Superior temporal gyrus (tissue), 1 donor: ENCODE data around the gene VAC14.

ENCODE experiments used
- DNase-seq: peaks from one replicate; pipeline ENCODE4 v3.0.0-alpha.2; 2016; ENCODE audit errors: extremely low spot score

The VAC14 gene

DNA sequence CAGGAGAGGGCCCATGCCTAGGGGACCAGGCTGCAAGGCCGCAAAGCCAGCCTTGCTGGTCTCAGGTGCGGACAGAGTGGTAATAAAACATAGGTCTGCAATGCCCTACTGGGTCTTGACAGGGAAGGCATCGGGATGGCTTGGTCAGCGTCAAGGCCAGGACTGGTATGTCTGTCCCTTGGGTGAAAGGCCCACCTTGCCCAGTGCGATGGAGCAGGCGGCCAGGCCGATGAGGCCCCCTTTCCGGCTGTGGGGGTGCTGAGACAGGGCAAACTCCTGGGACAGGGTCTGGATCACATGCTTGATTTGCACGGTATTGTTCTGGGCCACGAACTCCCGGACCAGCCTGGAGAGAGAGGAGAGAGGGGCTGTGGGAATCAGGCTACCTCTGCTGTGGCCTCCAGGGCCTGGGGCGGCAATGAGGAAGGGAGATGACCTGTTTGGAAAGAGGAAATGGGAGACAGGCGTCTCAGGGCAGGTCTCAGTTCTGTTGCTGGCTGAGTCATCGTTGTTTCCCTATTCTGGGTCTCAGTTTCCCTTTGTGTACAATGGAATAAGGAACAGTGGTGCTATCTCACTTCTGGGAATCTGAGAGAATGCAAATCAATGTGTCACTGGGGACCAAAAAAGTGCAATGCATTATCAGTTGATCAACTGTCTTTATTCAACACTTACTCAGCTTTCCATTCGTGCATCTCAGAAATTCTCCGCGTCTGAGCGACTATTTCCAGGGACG lies 14.8 kb downstream of the VAC14 start:
- no peak for DNase-seq

DNA sequence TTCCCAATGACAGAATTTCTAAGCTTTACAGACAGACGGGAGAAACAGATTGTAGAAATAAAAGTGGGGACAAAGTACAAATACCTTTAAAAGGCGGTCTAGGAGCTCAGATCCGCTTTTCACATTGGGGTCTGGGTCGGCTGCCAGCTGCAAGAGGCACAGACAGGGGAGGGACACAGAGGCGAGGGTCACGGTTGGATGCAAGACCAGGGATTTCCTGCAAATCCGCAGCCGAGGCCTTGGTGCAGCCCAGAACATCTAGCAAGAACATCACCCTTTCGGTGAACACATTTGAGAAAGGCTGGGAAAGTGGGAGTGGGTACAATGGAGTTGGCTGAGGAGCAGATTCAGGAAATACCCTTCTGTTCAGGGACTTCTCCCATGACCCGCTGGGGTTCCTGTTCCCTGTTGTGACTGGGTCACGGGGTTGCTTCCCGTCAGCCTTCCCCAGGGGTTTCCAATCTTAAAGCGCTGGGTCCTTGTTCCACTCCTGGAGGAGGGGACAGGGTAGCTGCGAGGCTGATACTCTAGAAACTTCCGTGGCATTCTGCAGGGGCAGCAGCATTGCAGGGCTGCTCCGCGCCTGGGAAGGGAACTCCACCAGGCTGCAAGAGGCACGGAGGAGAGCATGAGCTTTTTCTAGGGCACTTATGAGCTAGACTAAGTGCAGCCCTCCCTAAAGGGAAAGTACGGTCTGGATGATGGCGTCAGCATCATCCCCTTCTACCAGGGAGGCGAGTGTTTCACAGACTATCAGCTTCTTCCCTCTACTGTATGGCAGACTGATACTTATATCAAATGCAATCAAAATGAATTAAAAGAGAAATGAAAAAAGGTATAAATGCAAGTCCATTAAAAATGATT lies 16.0 kb downstream of the VAC14 start:
- DNase-seq, result no peak

DNA sequence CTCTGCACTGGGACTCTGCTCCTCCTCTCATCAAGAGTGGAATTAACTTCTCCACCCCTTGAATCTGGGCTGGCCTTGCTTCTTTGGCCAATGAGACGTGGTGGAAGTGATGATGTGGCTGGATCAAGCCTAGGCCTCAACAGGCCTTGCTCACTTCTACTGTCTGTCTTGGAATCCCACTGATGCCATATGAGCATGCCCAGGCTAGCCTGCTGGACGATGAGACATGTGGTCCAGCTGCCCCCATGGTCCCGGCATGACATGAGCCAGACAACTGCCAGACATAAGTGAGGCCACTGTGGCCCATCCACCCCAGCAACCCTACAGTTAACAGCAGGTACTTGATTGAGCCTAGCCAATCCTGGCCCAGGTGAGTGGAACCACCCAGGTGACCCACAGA lies 18.7 kb downstream of the VAC14 start:
- DNase-seq, result no peak

DNA sequence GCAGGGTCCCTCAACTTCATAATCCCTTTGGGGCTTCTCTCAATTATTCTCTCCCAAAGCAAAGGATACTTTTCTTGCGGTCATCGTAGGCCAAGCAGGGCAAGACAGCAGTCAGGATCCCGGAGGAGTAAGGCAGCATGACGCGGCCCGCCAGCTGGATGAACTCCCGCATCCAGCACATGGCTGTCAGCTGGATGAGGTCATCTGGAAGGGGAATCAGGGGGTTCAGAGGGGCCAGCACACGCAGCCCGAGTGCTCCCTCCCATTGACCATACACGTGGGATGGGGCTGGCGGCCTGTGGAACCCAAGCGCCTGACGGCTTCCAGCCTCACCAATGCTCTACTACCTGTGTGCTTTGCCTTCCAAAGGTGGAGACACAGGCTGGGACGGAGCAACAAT lies 19.2 kb downstream of the VAC14 start:
- DNase-seq, result no peak

DNA sequence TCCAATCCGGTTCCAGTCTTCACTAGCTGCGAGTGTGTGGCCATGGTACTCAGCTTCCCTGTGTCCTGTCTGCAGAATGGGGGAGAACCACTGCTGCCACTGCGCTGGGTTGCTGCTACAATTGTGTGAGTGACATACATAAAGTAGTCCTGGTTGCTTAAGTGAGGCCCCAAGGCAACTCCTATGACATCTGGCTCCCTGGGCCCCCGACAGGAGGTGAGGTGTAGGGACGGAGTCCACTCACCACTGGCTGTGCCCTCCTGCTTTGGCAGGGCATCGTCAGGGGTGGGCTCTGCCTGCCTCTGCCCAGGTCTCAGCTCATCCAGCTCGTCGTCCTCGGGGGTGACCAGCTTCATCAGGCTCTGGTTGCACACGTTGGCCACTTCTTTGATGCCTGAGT lies 20.4 kb downstream of the VAC14 start:
- no peak for DNase-seq

DNA sequence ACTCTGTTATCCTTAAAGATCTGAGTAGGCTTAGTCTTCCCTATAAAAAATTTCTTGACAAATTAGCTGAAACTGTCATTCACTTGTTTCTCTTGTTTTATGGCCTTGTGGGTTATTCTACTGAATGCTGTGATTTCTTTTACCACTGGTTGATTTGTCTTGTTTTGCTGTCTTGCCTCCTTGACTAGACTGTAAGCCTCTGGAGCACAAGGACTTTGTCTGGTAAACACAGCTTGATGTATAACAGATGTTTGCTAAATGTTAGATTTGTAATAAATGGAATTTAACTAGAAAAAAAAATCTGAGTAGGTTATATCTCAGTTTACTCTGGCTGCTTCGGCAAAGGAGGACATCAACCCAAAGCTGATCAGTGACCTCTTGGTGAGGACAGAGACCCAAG lies 21.6 kb downstream of the VAC14 start:
- DNase-seq, result no peak

DNA sequence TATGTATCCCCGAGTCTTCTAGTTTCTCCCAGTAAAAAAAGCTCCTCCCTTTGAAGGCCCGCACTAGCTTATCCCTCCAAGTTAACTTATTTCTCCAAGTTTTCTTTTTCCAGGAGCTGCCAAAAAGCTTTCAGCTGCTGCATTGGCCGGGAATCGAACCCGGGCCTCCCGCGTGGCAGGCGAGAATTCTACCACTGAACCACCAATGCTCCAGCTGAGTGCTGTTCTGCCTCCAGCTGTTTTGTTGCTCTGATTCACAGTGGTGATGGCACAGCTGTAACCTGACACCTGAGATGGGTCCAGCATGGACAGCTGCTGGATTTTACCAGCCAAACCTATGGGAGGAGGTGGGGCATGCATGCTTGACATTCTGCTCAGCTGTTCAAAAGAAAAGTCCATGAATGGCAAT lies 22.1 kb downstream of the VAC14 start:
- DNase-seq, result peak; percentile 42

DNA sequence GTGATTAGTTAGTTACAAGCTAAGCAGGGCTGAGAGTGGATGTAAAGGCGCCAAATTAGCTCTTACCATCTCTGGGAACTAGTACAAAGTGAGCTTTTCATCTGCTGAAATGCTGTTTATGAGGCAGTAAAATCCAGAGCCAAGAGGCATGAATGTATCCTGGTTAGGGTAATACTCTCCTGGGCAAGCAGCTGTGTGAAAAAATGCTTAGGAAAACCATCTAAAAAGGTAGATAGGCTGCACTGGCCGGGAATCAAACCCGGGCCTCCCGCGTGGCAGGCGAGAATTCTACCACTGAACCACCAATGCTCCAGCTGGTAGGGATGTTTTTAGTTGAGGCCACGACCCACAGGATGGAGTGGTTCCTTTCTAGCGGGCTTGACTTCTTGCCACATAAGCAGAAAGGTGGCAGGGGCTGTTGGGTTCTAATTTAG lies 23.0 kb downstream of the VAC14 start:
- no peak for DNase-seq

DNA sequence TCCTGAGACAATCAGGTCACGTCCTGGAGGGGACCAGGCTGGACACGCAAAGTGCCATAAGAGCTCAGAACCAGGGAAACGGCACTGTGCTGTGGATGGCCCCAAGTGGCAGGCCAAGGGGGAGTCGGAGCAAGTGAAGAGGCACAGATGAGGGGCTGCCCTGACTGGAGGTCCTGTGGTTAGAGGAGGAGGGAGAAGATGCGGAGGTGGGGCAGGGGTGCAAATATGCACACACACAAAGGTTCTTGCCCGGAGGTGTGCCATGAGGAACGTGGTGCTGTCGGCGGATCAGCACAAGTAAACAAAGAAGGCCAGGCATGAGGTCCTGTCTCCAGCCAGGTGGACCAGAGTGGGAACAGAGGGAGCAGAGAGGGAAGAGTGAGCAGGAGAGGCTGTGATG lies 23.5 kb downstream of the VAC14 start:
- no peak for DNase-seq

DNA sequence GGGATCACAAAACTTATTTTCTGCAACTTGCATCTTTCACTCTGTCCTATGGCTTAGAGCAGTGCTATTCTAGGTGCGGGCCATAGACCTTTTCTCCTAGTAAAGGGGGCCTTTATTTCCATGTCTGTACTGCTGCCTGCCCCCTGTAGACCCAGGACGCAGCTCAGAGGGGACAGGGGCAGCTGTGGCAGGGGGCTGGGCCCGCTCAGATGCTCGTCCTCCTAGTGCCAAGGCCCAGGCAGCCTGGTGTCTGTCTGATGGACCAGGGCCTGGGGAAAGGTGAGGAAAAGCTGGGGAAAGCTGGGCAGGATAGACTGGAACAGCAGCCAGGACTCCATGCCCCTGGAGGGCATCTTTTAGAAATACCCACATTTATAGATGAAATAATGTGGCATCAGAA lies 25.6 kb downstream of the VAC14 start:
- no peak for DNase-seq

DNA sequence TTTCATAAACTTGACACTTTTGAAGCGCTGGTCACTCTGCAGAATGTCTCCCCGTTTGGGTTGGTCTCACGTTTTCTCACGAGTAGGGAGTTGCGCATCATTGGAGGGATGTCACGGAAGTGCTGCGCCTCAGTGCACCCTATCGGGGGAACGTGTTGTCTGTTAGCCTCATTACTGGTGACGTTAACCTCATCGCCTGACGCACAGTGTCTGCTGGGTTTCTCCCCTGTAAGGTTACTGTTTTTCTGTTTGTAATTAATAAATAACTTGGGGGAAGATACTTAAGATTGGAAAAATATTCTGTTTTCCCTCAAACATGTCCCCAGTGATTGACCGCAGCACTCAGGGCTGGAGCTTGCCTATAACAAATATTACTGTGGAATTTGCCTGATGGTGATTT lies 26.7 kb downstream of the VAC14 start:
- no peak for DNase-seq

DNA sequence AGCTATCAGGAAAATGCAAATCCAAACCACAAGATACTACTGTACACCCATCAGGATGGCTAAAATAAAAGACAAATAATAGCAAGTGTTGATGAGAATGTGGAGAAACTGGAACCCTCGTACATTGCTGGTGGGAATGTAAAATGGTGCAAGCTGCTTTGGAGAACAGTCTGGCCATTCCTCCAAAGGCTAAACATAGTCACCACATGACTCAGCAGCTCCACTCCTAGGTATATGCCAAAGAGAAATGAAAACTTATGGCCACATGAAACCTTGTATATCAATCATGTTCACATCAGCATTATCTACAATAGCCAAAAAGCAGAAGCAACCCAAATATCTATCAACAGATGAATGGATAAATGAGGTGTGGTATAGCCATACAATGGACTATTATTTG lies 28.5 kb downstream of the VAC14 start:
- no peak for DNase-seq

DNA sequence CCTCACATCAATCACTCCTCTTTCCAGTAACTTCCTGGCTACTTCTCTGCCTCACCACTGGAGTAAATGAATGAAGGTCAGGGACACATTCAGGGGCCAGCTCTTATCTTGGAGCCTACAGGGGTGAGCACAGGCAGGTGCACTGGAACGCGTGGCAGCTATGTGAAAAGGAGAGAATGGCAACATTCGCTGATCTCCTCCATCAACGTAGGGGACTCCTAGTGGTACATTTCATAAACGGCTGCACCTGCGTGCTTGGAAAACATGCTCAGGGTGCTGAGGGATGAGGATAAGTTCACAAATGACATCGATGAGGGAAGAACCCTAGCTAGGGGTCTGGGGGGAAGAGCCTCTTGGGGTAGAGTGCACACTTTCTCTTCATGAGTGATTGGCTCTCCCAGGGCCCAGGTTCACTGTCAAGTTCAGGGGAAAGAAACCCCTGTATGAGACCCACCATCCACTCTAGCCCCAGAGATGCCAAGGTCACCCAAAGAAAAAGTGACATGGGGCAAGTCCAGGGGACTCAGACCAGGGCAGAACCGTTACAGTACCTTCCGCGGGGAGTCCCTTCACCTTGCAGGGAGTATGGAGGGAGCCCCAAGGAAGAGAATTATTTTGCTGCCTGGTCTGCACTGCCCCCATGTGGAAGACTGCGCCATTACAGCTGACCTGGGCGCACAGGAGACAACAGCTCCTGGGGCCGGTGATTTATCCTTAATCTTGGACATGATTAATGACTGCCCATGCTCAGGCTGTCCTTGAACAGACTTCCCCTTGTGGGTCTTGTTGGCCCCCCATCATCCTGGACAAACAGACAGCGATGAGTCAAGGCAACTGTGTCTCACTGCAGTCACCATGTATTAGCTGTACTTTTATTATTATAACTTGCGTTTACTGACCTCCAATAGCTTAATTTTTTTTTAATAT lies 30.1 kb downstream of the VAC14 start:
- DNase-seq, result peak; percentile 79

DNA sequence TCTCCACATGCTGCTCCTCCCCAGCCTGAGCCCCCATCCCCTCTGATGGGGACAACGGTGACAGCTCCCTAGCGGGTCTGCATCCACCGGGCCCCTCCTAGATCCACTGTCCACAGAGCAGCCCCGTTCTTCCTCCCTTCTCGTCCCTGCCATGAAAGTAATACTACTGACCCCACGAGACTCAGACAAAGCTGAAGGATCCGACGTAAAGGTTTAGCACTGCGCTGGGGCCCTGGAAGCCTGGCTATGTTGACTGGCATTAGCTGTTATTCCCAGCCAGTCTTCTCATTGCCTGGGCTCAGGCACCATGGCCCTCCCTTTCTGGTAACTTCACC lies 30.7 kb downstream of the VAC14 start:
- no peak for DNase-seq

DNA sequence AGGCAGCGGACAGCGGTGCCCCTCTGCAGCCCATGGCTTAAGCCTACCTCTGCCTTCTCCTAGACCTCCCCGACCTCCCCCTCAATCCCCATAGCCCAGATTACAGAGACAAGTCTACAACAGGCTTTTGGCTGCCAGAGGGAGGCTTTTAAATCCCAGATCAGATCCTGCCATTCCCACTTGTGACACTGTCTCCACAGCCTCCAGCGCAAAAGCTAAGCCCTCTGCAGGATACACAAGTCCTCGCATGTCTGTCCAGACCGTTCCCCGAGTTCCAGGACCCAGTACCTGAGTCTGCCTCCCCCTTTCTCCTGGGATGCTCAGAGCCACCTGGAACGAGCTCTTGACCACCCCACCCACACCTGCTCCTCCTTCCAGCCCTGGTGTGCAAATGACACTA lies 31.2 kb downstream of the VAC14 start:
- no peak for DNase-seq

DNA sequence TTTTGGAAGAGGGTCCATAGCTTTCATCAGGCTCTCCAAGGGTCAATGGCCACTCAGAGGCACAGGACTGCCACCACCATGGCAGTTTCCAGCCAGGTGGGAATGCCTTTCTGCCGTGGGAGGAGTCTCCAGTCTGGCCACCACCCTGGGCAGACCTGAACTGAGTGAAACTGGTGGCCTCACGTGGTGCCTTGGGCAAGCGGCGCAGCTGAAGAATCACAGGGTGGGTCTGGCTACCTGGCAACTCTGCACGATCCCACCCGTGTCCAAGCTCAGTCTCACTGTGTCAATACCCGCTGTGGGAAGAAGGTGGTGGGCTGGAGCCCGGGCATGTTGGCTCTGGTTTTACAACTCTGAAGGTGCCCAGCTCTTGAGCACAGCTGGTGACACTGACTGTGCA lies 31.8 kb downstream of the VAC14 start:
- no peak for DNase-seq

DNA sequence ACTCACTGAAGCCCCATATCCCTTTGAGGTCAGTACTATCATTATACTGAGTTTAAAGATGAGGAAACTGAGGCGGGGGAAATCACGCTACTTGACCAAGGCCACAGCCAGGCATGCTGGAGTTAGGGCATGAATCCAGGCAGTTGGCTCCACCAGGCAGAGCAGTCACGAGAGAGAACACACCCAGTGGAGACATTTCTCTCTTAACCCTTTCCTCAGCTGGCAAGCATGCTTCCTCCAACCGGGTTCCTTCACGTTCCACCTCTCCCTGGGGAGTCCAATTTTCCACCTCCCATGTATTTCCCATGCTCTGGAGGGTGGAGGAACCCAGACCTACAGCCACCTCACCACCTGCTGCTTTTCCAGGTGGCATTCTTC lies 32.8 kb downstream of the VAC14 start:
- DNase-seq, result no peak

DNA sequence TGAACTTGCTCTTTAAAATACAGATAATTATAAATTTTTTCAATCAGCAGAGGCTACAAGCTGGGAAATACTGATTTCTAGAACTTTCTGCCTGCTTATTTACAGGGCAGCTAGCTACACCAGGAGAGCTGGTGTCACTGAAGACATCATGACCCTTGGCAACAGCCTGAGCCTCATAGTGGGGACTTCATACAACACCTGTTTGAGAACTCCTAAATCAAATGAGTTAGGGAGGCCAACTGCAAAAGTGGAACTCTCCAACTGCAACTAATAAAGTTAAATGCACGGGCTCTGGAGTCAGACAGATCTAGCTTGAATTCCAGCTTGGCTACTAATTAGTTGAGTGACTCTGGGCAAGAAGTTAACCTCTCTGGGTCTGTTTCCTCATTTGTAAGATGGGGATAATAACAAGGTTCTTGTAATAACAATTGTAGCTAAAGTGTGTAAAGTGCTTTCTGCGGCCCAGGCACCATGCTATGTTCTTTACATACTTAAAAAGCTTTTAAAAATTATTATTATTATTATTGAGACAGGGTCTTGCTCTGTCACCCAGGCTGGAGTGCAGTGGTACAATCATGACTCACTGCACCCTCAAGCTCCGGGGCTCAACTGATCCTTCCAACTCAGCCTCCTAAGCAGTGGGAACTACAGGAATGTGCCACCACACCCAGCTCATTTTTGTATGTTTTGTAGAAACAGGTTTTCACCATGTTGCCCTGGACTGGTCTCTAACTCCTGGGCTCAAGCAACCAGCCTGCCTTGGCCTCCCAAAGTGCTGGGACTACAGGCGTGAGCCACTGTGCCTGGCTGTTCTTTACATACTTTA lies 33.4 kb downstream of the VAC14 start:
- no peak for DNase-seq

DNA sequence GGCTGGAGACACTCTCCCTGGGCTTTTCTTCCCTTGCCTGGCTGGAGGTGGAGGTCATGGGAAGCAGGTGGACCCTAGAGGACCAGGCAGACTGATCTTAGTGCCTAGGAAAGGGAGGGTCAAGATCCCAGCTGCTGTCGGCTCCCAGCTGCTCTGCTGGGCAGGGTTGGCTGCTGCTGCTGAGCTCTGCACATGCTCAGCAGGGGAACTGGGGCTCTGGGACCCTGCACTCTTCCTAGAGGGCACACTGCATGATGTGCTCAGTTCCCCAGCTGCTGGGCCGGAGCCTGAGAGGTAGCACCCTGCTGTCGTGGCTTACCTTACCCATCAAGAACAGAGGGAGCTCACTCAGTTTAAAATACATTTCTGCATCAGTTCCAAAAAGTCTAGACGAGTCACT lies 34.3 kb downstream of the VAC14 start:
- DNase-seq, result no peak

DNA sequence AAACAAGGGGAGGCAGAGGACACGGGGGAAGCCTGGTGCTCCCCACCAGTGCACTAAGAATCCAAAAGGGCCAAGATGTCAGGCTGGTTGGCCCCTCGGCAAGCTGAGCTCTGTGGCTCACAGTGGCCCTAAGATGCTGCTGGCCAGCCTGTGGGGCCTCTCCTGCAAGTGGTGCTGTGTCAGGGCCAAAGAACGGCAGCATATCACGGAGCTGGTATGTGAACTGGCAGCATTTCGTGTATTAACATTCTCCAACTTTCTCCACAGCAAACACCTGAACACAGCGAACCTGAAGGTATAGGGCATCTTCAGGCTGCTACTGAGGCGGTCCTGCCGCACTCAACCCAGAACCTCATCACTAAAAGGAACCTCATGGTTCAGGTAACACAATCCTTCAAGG lies 34.8 kb downstream of the VAC14 start:
- no peak for DNase-seq

DNA sequence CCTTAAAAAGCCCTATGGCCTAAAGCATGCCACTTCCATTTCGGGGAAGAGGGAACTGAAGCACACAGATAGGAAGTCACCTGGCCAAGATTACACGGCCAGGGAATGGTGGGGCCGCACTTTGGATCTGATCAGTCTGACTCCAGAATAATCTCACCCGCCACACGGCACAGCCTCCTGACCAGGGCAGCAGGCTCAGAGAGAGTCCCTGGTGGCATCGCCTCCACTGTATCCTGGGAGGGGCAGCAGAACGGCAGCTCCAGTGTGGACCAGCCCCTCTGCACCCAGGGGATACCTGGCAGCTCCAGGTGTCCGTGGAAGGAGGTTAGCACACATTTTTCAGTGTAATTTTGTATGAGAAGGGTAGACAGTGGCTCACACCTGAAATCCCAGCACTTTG lies 35.5 kb downstream of the VAC14 start:
- no peak for DNase-seq

DNA sequence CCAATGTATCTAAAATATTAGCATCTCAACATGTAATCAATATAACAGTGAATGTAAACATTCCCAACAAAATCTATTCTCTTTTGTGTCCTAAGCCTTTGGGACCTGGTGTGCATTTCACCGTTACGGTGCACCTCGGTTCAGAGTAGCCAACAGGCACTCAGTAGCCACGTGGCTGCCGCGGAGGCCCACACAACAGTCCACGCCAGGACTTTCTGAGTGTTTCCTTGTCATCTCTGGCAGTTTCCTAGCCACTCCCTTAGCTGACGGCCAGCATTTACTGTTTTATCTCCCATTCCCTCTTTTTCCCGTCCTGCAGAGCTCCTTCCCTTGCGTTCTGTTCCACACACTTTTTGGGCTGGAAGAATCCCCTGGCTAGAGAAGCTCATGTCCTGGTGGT lies 36.3 kb downstream of the VAC14 start:
- DNase-seq, result no peak
